Brain microvascular endothelial cell (primary cell): ENCODE measurements around the gene SPINK4.

Experiments used
- DNase-seq: peaks from one replicate; pipeline ENCODE4 v3.0.0-alpha.2; 2020
- H3K27ac ChIP-seq: fragments of 250-450 bp; sonication (Bioruptor Pico); 2 replicates; pipeline ENCODE4 v1.5.1; 2020; ENCODE audit warnings: mild to moderate bottlenecking, moderate library complexity
- H3K27me3 ChIP-seq: fragments of 250-450 bp; sonication (Bioruptor Pico); replicated peaks from 2 replicates; pipeline ENCODE4 v1.5.1; 2020; ENCODE audit warnings: mild to moderate bottlenecking
- H3K36me3 ChIP-seq: fragments of 250-450 bp; sonication (Bioruptor Pico); replicated peaks from 2 replicates; pipeline ENCODE4 v1.5.1; 2020; ENCODE audit warnings: mild to moderate bottlenecking
- H3K4me3 ChIP-seq: 2 replicates; pipeline ENCODE4 v1.5.1; 2011; ENCODE audit warnings: low read depth, mild to moderate bottlenecking, control low read depth, low read length, moderate library complexity
- CTCF ChIP-seq: IDR thresholded peaks from 2 replicates; pipeline ENCODE4 v1.5.1; 2011; ENCODE audit warnings: low read depth, mild to moderate bottlenecking, moderate library complexity, low read length, control low read depth, inconsistent platforms; ENCODE audit errors: missing control alignments
- in situ Hi-C: cut with HindIII; loops from 2 replicates; pipeline ENCODE4 v1.10.0; 2017; ENCODE audit warnings: low sequenced_read_pairs, low pct_ligation_motif_present

The SPINK4 gene

GRCh38 chr9:33287087-33287490 is 47.1 kb downstream of the SPINK4 start:
- Histone ChIP-seq H3K27me3 (no peaks in the 10 kb centered on the region), H3K27ac (no peak overlapping the region), H3K4me3 (no peak overlapping the region), H3K36me3 (peaks cover 5% of the 10 kb centered on the region)
- in situ Hi-C loops, result no loop called here
- TF ChIP-seq CTCF, result peak; percentile 83
- DNase-seq, result peak; percentile 58

- in situ Hi-C loops, result no loop called here
- no peak for DNase-seq
- no peak for TF ChIP-seq CTCF
- H3K27me3 ChIP-seq, result no peaks in the 10 kb centered on the region
- H3K27ac ChIP-seq, result no peak overlapping the region
- peaks cover 2% of the 10 kb centered on the region for H3K36me3 ChIP-seq
- no peak overlapping the region for H3K4me3 ChIP-seq
These were observed 48.3 kb downstream of the SPINK4 start for GRCh38 chr9:33288235-33288634.

- no peak overlapping the region for H3K4me3 ChIP-seq
- H3K36me3 ChIP-seq, result peaks cover 2% of the 10 kb centered on the region
- in situ Hi-C loops, result no loop called here
- TF ChIP-seq CTCF, result no peak
- H3K27me3 ChIP-seq, result no peaks in the 10 kb centered on the region
- no peak overlapping the region for H3K27ac ChIP-seq
- DNase-seq, result no peak
These were observed 49.0 kb downstream of the SPINK4 start for GRCh38 chr9:33288828-33289483.

GRCh38 chr9:33289496-33289895 is 49.5 kb downstream of the SPINK4 start:
- Histone ChIP-seq H3K27me3 (no peaks in the 10 kb centered on the region), H3K4me3 (peak overlapping the region; percentile 87), H3K27ac (peak overlapping the region; percentile 100), H3K36me3 (peaks cover 4% of the 10 kb centered on the region)
- DNase-seq, result no peak
- no peak for TF ChIP-seq CTCF
- in situ Hi-C loops, result no loop called here

GRCh38 chr9:33289936-33290246 is 49.9 kb downstream of the SPINK4 start:
- in situ Hi-C loops, result no loop called here
- DNase-seq, result no peak
- TF ChIP-seq CTCF, result no peak
- Histone ChIP-seq H3K27me3 (no peaks in the 10 kb centered on the region), H3K4me3 (peak overlapping the region; percentile 87), H3K36me3 (peaks cover 8% of the 10 kb centered on the region), H3K27ac (peak overlapping the region; percentile 100)
